ENCODE data around the gene CILP2. TPM values are rescaled to one million over a fixed set of nuclear protein-coding genes. Genes with fewer than 3 reads are reported as not detected.

Gene CILP2
- total RNA-seq, 3 donors from 2014 or later: 0.09 TPM; not detected in 2

DNA sequence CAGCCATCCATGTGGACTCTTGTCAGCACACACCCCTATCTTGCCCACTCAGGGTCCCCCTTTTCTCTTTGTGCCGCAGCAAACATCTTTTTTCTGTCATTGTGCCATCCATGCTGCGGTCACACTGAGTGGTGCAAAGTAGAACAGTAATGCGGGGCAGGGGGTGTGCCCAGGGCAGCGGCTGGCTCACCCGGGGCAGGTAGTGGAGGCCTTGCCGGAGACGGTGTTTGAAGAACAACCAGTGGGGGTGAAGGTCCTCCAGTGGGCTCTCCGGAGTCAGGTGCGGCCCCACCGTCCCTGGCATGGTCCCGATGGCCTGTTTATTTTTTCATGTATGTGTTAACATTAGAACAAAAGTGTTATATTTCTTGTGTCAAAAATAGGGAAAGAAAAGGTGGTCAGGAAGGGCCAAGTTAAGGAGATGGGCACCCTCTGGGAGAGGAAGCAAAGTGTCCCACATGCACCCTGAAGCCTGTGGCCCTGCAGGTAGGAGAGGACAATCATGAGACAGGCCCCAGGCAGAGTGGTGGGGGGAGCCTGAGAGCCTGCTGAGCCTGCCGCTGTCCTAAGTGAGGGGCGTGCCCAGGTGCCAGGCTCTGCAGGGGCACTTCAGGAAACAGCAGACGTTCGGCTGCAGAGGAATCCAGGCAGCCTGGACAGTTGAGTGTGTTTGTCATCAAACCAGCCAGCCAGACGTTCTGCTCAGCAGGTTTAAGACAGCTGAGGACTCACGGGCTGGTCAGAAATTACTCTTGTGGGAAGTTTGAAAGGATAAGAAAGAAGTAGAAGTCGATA, 35.1 kb upstream of the CILP2 start:
- H3K4me1 ChIP-seq (ENCODE audit: low read depth): no peaks in the 10 kb centered on the region
- DNase-seq (no peak), ATAC-seq (no peak)
- H3K4me3 ChIP-seq: no peak overlapping the region
- H3K36me3 ChIP-seq (ENCODE audit: low read depth): peaks cover 24% of the 10 kb centered on the region
- TF ChIP-seq, protein P1, sequence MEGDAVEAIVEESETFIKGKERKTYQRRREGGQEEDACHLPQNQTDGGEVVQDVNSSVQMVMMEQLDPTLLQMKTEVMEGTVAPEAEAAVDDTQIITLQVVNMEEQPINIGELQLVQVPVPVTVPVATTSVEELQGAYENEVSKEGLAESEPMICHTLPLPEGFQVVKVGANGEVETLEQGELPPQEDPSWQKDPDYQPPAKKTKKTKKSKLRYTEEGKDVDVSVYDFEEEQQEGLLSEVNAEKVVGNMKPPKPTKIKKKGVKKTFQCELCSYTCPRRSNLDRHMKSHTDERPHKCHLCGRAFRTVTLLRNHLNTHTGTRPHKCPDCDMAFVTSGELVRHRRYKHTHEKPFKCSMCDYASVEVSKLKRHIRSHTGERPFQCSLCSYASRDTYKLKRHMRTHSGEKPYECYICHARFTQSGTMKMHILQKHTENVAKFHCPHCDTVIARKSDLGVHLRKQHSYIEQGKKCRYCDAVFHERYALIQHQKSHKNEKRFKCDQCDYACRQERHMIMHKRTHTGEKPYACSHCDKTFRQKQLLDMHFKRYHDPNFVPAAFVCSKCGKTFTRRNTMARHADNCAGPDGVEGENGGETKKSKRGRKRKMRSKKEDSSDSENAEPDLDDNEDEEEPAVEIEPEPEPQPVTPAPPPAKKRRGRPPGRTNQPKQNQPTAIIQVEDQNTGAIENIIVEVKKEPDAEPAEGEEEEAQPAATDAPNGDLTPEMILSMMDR (IDR thresholded peaks at IDR 0.05): no peak
- no peaks in the 10 kb centered on the region for H3K9me3 ChIP-seq
- intact Hi-C loops (cut with DNase I, micrococcal nuclease): no loop called here

DNA sequence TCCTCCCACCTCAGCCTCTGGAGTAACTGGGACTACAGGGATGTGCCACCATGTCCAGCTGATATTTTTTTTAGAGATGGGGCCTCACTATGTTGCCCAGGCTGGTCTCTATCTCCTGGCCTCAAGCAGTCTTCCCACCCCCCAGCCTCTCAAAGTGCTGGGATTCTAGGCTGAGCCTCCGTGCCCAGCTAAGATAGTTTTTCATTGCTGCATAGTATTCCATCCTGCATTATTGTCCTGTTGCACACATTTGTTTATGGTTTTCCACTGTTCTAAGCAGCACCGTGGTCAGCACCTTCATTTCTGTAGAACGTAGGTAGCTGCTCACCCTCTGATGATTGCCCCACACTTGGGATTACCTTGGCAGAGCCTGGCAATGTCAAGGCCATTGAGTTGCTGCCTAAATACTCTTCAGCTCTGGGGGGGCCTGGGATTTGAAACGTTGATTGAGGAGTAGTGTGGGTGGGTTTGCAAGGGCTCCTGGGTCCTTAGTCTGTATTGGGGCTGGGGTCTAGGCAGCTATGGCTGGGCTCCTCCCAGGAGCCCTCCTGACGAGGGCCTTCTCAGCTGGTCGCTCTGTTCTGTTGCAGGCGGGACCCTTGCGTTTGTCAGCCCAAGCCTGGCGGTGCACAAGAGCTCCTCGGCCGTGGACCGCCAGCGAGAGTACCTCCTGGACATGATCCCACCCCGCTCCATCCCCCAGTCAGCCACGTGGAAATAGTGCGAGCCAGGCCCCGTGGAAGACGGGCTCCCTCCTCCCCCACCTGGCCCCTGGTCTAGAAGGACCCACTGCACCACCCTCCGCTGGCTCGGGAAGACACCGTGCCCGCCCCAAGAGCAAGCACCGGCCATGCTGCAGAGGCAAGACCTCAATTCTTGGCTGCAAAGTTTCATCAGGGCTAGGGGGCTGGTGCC, 33.1 kb upstream of the CILP2 start:
- TF ChIP-seq, protein P1 (IDR thresholded peaks at IDR 0.05): no peak

DNA sequence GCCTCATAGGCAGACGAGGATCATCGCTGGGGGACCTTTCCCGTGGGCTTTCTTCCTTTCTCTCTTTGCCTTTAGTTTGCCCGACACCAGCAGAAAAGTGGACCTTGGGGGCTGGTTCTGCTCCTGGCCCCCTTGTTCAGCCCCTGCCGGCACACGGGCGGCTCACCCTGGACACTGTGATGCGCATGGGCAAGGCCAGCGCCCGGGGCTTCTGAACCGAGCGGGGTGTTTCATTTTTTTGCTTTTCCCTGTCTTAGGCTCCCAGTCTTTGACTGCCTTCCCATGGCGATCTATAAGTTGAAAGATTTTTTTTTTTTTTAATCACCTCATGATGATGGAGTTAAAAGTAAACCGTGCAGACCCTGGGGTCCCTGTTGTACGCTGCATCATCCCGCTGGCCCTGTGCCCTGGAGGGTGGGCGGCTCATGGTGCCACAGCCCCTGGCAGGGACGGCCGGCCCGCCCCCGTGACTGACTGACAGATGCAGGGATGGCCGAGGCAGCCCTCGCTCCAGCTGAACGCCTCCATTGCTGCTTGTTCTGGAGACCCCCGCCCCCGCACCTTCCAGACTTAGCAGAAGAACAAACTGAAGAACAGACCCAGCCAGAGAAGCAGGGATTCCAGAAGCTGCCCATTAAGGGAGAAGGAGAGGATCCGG, 32.3 kb upstream of the CILP2 start:
- TF ChIP-seq, protein P1 (IDR thresholded peaks at IDR 0.05): no peak
- no peak for ATAC-seq
- Histone ChIP-seq H3K9me3 (no peaks in the 10 kb centered on the region), H3K36me3 (ENCODE audit: low read depth) (peaks cover 16% of the 10 kb centered on the region), H3K4me3 (no peak overlapping the region), H3K4me1 (ENCODE audit: low read depth) (no peaks in the 10 kb centered on the region)
- DNase-seq: no peak
- intact Hi-C loops (cut with DNase I, micrococcal nuclease): no loop called here

More for the DNA sequence above, 33.1 kb upstream of the CILP2 start:
- DNase-seq (no peak), ATAC-seq (no peak)
- Histone ChIP-seq H3K36me3 (ENCODE audit: low read depth) (peaks cover 16% of the 10 kb centered on the region), H3K9me3 (no peaks in the 10 kb centered on the region), H3K4me1 (ENCODE audit: low read depth) (no peaks in the 10 kb centered on the region), H3K4me3 (no peak overlapping the region)
- intact Hi-C loops (cut with DNase I, micrococcal nuclease): no loop called here

DNA sequence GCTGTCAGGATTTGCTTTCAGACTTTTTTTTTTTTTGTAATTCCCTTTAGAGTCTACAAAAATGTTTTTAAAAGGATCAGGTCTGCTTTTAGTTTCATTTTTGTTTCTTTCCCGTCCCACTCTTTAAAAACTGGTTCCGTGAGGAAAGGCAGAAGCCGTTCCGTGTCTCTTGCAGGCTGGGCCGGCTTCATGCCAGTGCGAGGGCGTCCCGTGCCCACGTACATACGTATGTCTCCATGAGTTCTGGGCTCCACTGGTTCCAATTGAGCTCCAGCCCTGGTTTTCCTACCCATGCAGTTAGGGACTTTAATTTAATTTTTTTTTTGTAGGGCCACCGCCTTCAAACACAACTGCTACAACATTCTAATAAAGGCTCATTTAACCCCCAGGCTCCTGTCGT, 31.5 kb upstream of the CILP2 start:
- ATAC-seq (no peak), DNase-seq (no peak)
- TF ChIP-seq, protein P1 (IDR thresholded peaks at IDR 0.05): no peak
- Histone ChIP-seq H3K36me3 (ENCODE audit: low read depth) (peaks cover 11% of the 10 kb centered on the region), H3K4me1 (ENCODE audit: low read depth) (no peaks in the 10 kb centered on the region), H3K4me3 (no peak overlapping the region), H3K9me3 (no peaks in the 10 kb centered on the region)
- intact Hi-C loops (cut with DNase I, micrococcal nuclease): no loop called here

DNA sequence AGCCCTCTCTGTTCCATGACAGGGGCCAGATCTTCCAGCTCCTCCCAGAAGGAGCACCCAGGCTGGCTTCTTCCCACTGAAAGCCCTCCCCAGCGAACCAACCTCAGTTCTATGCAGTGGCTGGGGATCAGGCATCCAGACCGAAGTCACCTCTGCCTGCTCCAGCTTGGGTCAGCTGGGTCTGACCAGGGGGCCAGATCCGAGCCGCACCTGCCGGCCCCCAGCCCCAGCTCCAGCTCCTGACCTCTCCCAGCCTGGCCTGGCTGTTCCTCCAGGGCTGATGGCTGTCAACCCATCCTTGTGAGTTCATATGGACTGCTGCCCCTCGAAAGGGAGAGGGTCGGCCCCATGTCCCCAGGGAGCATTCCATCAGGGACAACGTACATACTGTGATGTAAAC, 30.7 kb upstream of the CILP2 start:
- no peaks in the 10 kb centered on the region for H3K9me3 ChIP-seq
- intact Hi-C loops (cut with DNase I, micrococcal nuclease): no loop called here
- peaks cover 4% of the 10 kb centered on the region for H3K36me3 ChIP-seq (ENCODE audit: low read depth)

More for the DNA sequence above, 30.7 kb upstream of the CILP2 start:
- peak in 1 of 3 donors; percentile 34 for DNase-seq
- H3K4me1 ChIP-seq (ENCODE audit: low read depth): peaks cover 4% of the 10 kb centered on the region
- ATAC-seq: no peak
- TF ChIP-seq, protein P1 (IDR thresholded peaks at IDR 0.05): no peak
- no peak overlapping the region for H3K4me3 ChIP-seq
